Hematopoietic multipotent progenitor cell treated with erythropoietin and hydrocortisone succinate and interleukin-3 and kit ligand, for 15 days (in vitro differentiated cells): Measurements from ENCODE around the gene JAML.

ENCODE experiments used
- DNase-seq: peaks from one replicate; pipeline ENCODE4 v3.0.0-alpha.2; 2015; ENCODE audit warnings: low spot score

Gene JAML

GRCh38 chr11:118224511-118225188 is at the start of gene JAML:
JAML (minus strand) TSS chr11:118225011; CDS start chr11:118214866, 10,145 bp downstream.
- DNase-seq, result no peak

GRCh38 chr11:118274186-118274585 is 49.4 kb upstream of the JAML start:
- no peak for DNase-seq

- DNase-seq, result no peak
Measured at GRCh38 chr11:118272001-118272400, 47.2 kb upstream of the JAML start.

- DNase-seq, result no peak
Measured at GRCh38 chr11:118267486-118267885, 42.7 kb upstream of the JAML start.

GRCh38 chr11:118265954-118266353 is 41.1 kb upstream of the JAML start:
- DNase-seq, result no peak

GRCh38 chr11:118264569-118265465 is 40.0 kb upstream of the JAML start:
- no peak for DNase-seq

GRCh38 chr11:118263695-118264568 is 39.1 kb upstream of the JAML start, which contains the start of gene MPZL2:
MPZL2 (minus strand) TSS chr11:118264297; CDS start chr11:118264153, 144 bp downstream.
- DNase-seq, result no peak

- DNase-seq, result no peak
Measured at GRCh38 chr11:118263112-118263511, 38.3 kb upstream of the JAML start.

- DNase-seq, result no peak
Measured at GRCh38 chr11:118260353-118260752, 35.5 kb upstream of the JAML start.

GRCh38 chr11:118259138-118259537 is 34.3 kb upstream of the JAML start:
- no peak for DNase-seq

- DNase-seq, result no peak
Measured at GRCh38 chr11:118258410-118258809, 33.6 kb upstream of the JAML start.

GRCh38 chr11:118252688-118253087 is 27.9 kb upstream of the JAML start:
- no peak for DNase-seq

GRCh38 chr11:118251858-118252652 is 27.2 kb upstream of the JAML start, which contains the start of gene MPZL3:
MPZL3 (minus strand) TSS chr11:118252365; CDS start chr11:118252294, 71 bp downstream.
- DNase-seq, result peak; percentile 70

GRCh38 chr11:118247041-118247440 is 22.2 kb upstream of the JAML start:
- no peak for DNase-seq

GRCh38 chr11:118245936-118246562 is 21.2 kb upstream of the JAML start:
- DNase-seq, result no peak

GRCh38 chr11:118243993-118244762 is 19.4 kb upstream of the JAML start:
- no peak for DNase-seq

- DNase-seq, result no peak
Measured at GRCh38 chr11:118243161-118243560, 18.4 kb upstream of the JAML start.

GRCh38 chr11:118241764-118242098 is 16.9 kb upstream of the JAML start:
- no peak for DNase-seq

- DNase-seq, result no peak
Measured at GRCh38 chr11:118240999-118241763, 16.4 kb upstream of the JAML start.
